CD4-positive, alpha-beta T cell treated with Interleukin-17A for 4 hours (primary cell): ENCODE results near the gene ELP5.

Source experiments
- DNase-seq: peaks from one replicate; pipeline ENCODE4 v3.0.0-alpha.2; 2020; ENCODE audit warnings: mixed read lengths

ELP5 gene

DNA sequence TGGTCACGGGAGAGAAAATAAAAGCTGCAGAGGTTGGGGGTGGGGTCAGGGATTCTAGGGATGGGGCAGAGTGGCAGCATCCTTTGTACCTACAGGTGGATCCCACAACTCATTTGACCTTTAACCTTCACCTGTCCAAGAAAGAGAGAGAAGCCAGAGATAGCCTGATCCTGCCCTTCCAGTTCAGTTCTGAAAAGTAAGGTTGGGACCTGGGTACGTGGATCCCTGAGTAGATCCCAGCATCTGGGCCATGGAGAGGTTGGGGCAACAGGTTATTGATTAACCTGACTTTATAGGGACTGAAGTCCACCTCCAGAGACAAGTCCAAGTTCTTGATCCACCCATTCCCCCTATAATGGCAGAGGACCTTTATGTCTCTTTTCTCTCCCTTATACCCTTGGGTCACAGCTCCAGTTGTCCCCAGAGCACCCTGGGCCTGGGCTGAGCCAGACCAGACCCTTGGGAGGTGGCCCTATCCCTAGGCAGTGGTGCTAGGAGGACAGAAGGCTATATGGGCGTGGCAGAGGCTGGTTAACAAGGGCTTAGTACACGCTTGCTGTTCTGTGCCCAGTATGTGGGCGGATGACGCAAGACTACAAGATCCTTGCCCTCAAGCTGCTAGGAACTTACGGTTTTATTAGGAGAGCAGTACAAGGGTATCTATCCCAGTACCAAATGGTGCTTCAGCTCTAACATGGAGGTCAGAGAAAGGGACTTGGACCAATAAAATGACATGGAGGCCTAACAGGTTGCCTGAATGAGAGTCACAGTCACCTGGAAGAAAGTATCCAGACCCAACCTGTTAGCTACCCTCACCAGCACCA, 6.9 kb downstream of the ELP5 start:
- DNase-seq, result no peak

DNA sequence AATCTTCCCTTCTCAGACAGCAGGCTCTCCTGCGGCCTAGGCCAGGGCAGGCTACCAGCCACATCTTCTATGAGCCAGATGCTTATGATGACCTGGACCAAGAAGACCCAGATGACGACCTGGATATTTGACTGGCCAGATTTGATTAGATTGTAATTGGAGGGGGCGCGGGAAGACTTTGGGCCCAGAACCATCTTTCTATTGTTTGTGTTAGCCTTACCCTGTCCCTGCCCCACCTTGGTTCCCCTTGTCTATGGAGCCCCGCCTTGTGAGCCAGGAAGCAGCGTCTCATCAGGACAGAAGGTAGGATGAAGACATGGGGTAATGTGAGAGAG, 7.5 kb downstream of the ELP5 start:
- DNase-seq, result no peak

DNA sequence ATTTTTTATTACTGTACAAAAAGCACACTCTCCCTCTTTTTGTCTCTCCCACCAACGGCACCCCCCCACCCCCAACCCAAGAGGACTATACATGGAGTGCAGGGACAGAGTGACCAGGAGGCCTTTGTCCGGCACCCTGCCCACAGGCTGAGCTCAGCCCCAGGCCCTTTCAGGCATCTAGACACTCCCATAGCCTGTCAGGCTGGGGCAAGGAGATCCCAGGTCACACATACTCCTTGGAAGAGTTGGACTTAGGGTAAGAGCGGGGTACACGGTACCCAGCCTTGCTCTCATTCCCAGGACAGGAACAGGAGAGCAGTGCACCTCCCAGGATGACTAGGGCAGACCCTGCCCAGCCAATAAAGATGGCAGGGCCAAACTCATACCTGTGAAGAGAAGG, 8.1 kb downstream of the ELP5 start:
- no peak for DNase-seq

DNA sequence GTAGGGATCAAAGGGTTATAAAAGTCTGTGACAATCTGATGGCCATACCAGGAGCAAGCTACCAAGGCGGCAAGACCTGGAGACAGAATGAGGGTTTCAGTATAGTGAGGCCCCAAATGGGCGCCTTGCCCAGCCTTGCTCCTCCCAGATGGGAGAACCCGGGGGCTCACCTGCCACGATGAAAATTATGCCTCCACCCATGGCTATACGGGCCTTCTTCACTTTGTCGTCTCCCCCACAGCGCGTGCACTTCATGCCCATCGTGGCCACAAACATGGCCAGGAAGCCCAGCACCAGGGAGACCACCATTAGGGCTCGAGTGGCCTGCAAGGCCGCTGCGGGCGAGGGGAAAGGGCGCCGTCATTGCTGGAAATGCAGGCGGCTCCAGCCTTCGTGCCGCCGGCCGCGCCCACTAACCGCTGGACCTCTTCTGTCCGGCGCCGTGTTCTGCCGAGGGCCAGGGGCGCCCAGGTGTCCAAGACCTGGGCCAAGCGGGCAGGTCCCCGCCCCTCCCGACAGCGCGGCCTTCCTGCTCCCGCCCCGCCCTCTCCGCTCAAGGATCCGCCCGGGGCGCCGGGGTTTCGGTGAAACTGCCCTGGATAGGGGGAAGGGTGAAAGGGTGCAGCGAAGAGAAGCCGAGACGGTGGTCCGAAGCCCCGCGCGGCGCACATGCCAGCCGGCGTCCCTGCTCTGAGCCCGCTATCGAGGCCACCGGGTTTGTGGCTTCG, 8.8 kb downstream of the ELP5 start:
- DNase-seq, result peak; percentile 59

DNA sequence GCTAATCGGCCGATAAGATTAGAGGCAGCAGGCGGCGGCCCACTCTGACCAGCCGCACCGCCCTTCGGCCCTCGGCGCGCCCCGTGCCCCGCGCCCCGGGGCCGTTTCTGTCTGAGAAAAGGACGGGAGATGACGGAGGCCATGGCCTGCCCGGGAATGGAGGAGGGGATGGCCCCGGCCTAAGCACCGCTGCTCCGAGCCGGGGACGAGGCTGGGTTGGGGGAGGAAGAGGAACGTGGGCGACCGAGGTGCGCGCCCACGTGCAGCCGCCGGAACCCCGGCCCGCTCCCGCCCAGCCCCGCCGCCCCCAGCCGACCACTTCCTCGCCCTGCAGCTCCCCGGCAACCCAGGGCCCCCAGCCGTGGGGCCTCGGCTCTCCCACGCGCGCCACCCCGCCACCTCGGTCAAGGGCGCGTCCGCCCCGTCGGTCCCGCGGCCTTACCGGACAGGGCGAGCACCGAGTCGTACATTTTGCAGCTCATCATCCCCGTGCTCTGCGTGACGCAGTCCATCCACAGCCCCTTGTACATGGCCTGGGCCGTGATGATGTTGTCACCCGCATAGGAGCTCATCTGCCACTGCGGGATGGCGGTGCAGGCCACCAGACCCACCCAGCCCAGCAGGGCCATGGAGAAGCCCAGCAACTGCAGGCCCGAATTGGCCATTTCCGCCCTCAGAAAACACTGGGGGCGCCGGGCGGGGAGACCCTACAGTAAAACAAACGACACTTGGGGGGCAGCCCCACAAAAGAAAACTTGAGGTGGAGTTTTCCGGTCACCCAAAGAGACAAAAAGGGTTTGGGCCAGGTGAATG, 9.6 kb downstream of the ELP5 start:
- peak; percentile 46 for DNase-seq

DNA sequence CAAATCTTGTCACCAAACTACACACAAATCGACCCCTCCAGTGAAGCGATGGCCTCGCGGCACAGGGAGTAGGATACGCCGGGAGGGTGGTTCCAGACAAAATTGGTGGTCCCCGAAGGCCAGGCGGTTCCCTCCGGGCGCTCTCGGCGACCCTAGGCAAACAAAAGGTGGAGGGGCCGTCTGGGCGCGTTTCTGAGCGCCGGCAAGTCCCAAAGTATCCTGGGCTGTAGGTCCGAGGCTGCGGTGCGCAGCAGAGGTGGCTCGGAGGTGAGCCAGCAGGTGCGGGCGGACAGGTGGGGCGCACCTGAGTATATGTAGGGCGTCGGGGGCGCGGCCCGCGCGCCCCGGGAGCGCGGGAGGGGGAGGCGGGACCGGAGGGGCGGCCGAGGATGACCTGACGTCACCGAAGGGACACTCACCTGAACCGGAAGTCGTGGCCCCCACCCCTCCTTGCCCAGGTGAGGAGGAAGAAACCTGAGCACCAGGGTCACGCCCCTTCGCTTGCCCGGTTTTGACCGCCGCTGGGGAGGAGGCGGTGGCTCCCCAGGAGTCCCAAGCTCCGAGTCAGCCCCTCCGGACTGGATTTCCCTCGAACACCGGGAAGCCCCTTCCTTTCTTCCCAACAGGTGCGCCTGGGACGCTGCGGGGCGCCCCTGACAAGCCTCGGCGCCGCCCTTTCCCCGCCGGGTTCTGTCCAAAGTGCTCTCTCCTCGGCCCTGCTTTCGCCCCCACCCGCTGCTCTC, 10.3 kb downstream of the ELP5 start, which contains the start of gene CLDN7:
TSS of gene CLDN7 (minus strand) at position 287 of the 743 bp plus-strand sequence. CDS start 435 bp downstream, outside the sequence.
- DNase-seq, result peak; percentile 19

DNA sequence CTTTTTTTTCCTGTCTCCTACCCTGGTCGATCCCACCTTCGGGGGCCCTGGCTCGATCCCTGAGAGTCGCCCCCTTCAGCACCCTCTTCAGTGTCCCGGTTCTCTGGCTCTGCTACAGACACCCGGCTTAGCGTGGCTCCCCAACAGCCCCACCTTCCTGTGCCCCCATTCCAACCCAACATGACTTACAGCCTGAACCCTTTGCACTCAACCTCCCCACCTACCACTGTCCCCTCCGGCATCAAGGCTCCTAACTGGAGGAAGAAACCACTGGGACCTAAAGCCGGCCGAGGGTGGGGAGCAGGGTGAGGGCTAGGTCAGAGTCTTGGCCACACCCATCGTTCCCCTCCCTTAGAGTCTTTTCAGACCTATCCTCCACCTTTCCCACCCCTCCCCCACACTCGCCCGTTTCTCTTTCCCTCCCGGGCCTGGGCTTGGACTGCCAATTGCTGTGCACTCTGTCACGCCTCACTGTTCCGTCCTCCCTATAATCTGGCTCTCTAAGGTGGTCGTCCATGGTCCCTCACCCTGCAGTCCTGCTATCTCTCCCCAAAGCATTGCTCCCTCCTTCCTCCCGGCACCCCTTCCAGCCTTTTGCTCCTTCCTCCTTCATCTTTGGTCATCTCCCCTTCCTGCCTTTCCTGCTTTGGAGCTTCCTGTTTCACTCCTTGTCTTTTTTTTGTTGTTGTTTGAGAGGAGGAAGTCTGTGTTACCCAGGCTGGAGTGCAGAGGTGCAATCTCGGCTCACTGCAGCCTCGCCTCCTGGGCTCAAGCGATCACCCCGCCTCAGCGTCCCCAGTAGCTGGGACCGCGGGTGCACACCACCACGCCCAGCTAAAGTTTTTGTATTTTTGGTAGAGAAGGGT, 11.2 kb downstream of the ELP5 start:
- peak; percentile 19 for DNase-seq

DNA sequence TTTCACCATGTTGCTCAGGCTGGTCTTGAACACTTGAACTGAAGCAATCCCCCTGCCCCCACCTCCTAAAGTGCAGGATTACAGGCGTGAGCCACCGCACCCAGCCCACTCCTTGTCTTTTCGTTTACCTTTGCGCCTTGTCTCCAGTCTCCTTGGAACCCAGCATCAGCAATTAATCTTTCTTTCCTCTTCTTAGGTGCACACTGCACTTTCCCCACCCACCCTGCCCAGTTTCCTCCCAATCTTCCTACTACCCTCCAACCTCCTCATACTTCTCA, 11.7 kb downstream of the ELP5 start:
- no peak for DNase-seq

DNA sequence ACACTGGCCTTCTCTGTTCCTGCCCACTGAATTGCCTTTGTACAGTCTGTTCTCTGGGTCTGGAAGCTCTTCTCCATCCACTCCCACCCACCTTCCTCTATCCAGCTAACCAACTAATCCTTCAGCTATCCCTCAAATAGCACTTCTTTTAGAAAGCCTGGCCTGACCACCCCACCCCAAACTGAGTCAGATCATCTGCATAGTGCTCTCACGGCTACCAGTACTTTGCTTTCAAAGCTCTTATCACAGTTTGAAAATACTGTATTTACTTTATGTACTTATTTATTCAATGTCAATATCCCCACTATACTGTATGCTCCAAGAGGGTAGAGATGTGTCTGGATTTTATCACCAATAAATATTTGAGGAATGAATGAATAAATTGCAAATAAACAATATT, 14.8 kb downstream of the ELP5 start:
- DNase-seq, result no peak

DNA sequence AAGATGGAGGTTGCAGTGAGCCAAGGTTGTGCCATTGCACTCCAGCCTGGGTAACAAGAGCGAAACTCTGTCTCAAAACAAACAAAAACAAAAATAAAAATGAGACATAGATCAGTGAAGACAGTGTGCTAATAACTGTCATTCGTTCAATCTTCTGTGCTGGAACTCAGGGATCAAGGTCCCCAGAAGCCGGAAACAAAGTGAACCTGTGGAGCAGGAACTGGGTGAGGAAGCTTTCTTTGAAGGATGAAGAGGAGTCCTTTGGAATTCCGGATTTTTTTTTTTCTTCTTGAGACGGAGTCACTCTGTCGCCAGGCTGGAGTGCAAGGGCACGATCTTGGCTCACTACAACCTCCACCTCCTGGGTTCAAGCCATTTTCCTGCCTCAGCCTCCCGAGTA, 27.4 kb downstream of the ELP5 start:
- DNase-seq, result no peak

DNA sequence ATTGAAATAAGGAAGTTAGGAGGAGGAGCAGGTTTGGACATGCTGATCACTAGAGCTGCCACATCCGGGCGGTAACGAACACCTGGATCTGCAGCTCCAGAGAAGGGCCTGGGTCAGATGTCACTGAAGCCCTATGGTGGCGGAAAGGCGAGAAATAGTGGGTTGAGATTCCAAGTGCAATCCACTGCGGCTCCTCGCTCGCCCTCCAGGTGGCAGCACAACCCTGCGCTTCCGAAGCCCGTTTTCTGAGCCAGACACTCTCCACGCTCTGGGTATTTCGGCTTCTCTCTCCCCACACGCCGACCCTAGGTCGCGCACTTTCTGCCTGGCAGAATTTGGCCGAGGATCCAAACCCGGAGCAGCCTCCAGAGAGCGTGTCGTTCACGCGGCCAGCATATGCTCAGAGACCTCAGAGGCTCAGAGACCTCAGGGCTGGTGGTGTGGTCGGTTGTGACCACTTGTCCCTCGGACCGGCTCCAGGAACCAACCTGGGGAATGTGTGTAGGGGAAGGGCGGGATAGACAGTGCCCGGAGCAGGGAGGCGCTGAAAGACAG, 28.6 kb downstream of the ELP5 start:
- DNase-seq, result peak; percentile 86

DNA sequence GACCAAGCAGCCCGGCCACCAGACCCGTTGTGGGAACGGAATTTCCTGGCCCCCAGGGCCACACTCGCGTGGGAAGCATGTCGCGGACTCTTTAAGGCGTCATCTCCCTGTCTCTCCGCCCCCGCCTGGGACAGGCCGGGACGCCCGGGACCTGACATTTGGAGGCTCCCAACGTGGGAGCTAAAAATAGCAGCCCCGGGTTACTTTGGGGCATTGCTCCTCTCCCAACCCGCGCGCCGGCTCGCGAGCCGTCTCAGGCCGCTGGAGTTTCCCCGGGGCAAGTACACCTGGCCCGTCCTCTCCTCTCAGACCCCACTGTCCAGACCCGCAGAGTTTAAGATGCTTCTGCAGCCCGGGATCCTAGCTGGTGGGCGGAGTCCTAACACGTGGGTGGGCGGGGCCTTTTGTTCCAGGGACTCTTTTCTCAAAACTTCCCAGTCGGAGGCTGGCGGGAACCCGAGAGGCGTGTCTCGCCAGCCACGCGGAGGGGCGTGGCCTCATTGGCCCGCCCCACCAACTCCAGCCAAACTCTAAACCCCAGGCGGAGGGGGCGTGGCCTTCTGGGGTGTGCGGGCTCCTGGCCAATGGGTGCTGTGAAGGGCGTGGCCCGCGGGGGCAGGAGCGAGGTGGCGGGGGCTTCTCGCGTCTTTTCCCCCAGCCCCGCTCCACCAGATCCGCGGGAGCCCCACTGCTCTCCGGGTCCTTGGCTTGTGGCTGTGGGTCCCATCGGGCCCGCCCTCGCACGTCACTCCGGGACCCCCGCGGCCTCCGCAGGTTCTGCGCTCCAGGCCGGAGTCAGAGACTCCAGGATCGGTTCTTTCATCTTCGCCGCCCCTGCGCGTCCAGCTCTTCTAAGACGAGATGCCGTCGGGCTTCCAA, 29.3 kb downstream of the ELP5 start, which contains the start of gene SLC2A4:
TSS of gene SLC2A4 (plus strand) at position 645 of the 879 bp plus-strand sequence. CDS start at position 862, 217 bp downstream.
- DNase-seq, result peak; percentile 90

DNA sequence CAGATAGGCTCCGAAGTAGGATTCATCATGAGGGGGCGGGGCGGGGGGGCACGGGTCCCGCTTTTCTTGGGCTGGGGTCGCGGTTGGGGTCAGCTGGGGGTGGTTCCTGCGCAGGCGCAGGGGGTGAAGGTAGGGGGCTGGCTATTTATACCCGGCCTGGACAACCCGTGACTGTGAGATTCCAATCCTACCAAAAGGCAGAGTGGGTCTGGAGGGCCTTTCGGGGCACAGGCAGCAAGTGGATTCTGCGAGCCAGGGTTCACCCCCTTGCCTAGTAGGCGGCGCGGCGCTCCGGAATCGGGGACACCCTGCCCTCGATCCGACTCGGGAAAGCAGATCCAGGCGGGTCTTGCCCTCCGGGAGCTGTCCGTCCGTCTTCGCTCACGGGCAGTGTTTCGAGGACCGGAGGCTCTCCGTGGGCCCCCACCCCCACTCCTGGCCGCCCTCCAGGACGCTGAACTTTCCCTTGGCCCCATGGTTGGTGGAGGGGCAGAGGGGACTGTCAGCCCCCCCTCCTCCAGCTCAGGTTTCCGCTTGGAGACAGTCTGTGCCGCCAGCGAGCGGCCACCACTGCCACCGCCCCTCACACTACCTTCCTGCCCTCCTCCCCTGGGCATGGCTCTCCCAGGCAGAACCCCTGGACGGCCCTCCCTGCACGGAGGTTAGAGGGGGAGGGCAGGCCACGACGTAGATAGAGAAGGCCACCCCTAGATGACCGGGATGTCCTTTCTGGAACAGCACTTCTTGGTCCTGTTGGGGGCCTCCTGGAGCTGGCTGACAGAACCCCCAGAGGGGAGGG, 30.1 kb downstream of the ELP5 start:
- DNase-seq, result peak; percentile 19

DNA sequence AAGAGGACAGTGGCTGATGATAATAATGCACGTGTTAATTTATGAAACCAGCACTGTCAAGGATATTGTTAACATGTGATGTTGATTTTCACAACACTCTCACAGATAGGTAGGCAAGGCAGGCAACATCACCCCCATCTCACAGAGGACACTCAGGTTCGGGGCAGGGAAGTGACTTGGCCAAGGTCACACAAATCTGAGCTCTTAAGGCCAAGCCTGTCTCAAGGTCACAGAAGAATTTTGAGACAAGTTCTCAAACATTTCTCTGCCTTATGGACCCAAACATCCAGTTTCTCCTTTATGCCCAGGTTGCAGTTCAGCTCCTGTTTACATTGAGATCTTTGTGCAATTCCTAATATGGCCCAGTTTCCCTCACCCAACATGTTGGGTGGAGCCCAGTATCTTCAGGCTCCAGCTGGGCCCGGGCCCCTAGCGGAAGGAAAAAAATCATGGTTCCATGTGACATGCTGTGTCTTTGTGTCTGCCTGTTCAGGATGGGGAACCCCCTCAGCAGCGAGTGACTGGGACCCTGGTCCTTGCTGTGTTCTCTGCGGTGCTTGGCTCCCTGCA, 30.8 kb downstream of the ELP5 start:
- DNase-seq, result no peak

DNA sequence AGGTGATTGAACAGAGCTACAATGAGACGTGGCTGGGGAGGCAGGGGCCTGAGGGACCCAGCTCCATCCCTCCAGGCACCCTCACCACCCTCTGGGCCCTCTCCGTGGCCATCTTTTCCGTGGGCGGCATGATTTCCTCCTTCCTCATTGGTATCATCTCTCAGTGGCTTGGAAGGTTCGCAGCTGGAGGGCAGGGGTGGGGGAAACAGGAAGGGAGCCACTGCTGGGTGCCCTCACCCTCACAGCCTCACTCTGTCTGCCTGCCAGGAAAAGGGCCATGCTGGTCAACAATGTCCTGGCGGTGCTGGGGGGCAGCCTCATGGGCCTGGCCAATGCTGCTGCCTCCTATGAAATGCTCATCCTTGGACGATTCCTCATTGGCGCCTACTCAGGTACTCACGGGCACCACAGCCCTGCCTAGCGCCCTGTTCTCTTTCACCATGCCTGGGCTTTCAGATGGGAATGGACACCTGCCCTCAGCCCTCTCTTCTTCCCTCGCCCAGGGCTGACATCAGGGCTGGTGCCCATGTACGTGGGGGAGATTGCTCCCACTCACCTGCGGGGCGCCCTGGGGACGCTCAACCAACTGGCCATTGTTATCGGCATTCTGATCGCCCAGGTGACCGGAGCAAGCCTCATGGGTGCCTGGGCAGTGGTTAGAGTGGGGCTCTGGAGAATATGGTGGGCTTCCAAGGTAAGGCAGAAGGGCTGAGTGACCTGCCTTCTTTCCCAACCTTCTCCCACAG, 31.6 kb downstream of the ELP5 start:
- DNase-seq, result no peak

DNA sequence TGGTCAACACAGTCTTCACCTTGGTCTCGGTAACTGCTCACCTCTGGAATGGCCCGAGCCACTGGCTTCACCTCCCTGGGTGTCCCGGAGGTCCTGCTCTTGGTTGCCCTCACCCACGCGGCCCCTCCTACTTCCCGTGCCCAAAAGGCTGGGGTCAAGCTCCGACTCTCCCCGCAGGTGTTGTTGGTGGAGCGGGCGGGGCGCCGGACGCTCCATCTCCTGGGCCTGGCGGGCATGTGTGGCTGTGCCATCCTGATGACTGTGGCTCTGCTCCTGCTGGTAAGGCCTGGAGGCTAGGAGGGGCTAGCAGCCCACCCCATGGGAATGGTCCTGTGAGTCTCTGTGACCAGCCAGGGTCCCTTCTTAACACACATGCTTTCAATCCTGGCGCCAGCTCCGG, 32.9 kb downstream of the ELP5 start:
- no peak for DNase-seq

DNA sequence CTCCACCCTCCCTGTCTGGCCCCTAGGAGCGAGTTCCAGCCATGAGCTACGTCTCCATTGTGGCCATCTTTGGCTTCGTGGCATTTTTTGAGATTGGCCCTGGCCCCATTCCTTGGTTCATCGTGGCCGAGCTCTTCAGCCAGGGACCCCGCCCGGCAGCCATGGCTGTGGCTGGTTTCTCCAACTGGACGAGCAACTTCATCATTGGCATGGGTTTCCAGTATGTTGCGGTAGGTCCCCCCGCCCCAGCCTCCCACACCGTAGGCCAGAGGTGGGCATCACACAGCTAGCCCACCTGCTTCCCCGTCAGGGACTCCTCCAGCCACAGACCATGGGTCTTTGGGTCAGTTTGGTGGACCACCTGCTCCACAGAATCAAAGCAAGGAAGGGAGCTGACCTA, 33.7 kb downstream of the ELP5 start:
- DNase-seq, result no peak

DNA sequence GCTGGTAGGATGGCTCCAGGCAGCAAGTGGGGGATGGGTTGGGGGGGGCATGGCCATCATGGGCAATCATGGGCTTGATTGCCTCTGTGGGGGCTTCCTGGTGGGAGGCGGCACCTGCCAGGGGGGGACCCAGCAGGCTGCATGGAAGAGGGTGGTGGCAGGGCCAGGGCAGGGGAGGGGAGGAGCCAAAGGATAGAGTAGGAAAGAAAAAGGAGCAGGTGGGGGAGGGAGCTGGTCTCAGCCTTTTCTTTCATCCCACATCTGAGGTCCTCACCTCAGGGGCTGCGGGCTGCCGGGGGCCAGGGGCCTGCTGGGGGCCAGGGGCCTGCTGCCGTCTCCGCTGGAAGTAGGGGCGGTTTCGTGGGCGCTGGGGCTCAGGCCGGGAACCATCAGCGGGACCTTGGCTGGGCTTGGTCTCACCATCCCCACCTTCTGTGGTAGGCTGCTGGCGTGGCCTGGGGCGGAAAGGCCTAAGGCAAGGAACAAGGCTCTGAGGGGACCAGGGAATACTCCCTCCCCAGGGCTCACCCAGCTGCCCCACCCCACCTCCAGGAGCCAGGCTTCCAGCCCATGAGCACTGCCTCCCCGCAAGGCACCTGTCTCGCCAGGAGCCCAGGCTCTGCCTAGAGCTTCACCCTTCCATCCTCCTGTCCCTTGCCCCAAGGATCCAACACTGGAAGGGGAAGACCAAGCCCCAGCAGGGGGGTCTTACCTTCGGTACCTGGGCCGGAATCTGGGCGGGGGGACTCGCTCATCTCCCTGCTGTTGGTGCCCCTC, 37.4 kb downstream of the ELP5 start:
- DNase-seq, result no peak
